A549 (cell line): ENCODE measurements around the gene DPYD. TPM values are rescaled to one million over a fixed set of nuclear protein-coding genes. Genes with fewer than 3 reads are reported as not detected.
A peak's percentile ranks its signal among the peaks of the same experiment; 100 is the strongest.

Experiments used
- ATAC-seq, 2 experiments: fragments of 200-7000 bp in 1 of 2; fragments of >200 bp in 1 of 2; cut with Nextera tagmentation in 1 of 2; cut with Tn5 transposase in 1 of 2; 3 replicates each; pipeline versions ENCODE4 v1.8.0 to v1.9.1; 2018 to 2020; ENCODE audit warnings: mild to moderate bottlenecking in 1 of 2, moderate library complexity in 1 of 2
- CTCF ChIA-PET: fragments of 300-600 bp; sonication (Branson Sonifier 250); formaldehyde crosslinking; extraction: SDS; loops from one replicate; lab custom pipeline; 2021; ENCODE audit warnings: antibody characterized with exemption, inconsistent platforms; lab: Yijun Ruan, JAX
- POLR2A ChIA-PET: fragments of 350-600 bp; formaldehyde crosslinking; extraction: SDS; loops from one replicate; lab custom pipeline; 2021; ENCODE audit warnings: antibody characterized with exemption, inconsistent platforms; lab: Yijun Ruan, JAX
- DNase-seq, 2 experiments: peaks; one replicate each; pipeline versions ENCODE4 v3.0.0 to v3.0.0-alpha.2; 2011 to 2016; ENCODE audit warnings: low read depth in 1 of 2, low spot score in 1 of 2
- FAIRE-seq: peaks from 2 replicates; lab custom pipeline; 2011; peaks lifted over from hg19 to GRCh38; lab: Jason Lieb, UNC
- H3K27ac ChIP-seq, 2 experiments: fragments of >200 bp; sonication (Bioruptor Twin); formaldehyde crosslinking; 3 replicates each; pipeline ENCODE4 v1.5.1; 2016 to 2017
- H3K4me1 ChIP-seq: fragments of >200 bp; sonication (Bioruptor Twin); formaldehyde crosslinking; 3 replicates; pipeline ENCODE4 v1.6.1; 2016
- H3K4me2 ChIP-seq: fragments of >200 bp; sonication (Bioruptor Twin); formaldehyde crosslinking; 3 replicates; pipeline ENCODE4 v1.6.1; 2016
- H3K4me3 ChIP-seq: fragments of >200 bp; sonication (Bioruptor Twin); formaldehyde crosslinking; 3 replicates; pipeline ENCODE4 v1.5.1; 2016
- H3K9me3 ChIP-seq: fragments of >200 bp; sonication (Bioruptor Twin); formaldehyde crosslinking; 3 replicates; pipeline ENCODE4 v1.6.1; 2016
- CBX8 ChIP-seq: fragments of 200-600 bp; sonication (generic); IDR thresholded peaks from 2 replicates; pipeline ENCODE4 v1.6.1; 2016
- CHD2 ChIP-seq: fragments of 150-350 bp; IDR thresholded peaks from 2 replicates; pipeline ENCODE4 v1.6.1; 2014; ENCODE audit warnings: low read length; ENCODE audit not compliant: partially characterized antibody
- CHD4 ChIP-seq: fragments of 200-600 bp; sonication (generic); IDR thresholded peaks from 2 replicates; pipeline ENCODE4 v1.6.1; 2016; ENCODE audit warnings: antibody characterized with exemption, mild to moderate bottlenecking, borderline replicate concordance
- CTCF ChIP-seq: fragments of >200 bp; sonication (Bioruptor Twin); formaldehyde crosslinking; IDR thresholded peaks from 3 replicates; pipeline ENCODE4 v1.5.1; 2016
- ELK1 ChIP-seq: fragments of 150-350 bp; IDR thresholded peaks from 2 replicates; pipeline ENCODE4 v1.6.1; 2014; ENCODE audit warnings: low read depth, mild to moderate bottlenecking, low read length
- EP300 ChIP-seq, 2 experiments: fragments of >200 bp; sonication (Bioruptor Twin); formaldehyde crosslinking; IDR thresholded peaks; 2 replicates in 1 of 2; 3 replicates in 1 of 2; pipeline ENCODE4 v1.6.1; 2016 to 2017
- ESRRA ChIP-seq: fragments of 150-350 bp; IDR thresholded peaks from 2 replicates; pipeline ENCODE4 v1.6.1; 2014; ENCODE audit warnings: mild to moderate bottlenecking, low read length, borderline replicate concordance
- FOSB ChIP-seq: fragments of 250-450 bp; sonication (Bioruptor Pico); IDR thresholded peaks from 2 replicates; pipeline ENCODE4 v1.5.0; 2020; ENCODE audit warnings: mild to moderate bottlenecking, moderate library complexity
- GATA3 ChIP-seq: IDR thresholded peaks from 2 replicates; pipeline ENCODE4 v1.6.1; 2012; ENCODE audit warnings: borderline replicate concordance
- HDAC2 ChIP-seq: fragments of 200-600 bp; sonication (generic); IDR thresholded peaks from 2 replicates; pipeline ENCODE4 v1.6.1; 2016
- HEYL ChIP-seq: fragments of 250-450 bp; sonication (Bioruptor Pico); IDR thresholded peaks from 2 replicates; pipeline ENCODE4 v1.8.0; 2021; ENCODE audit warnings: mild to moderate bottlenecking, moderate library complexity
- HMGXB4 ChIP-seq: fragments of 250-450 bp; sonication (Bioruptor Pico); IDR thresholded peaks from 2 replicates; pipeline ENCODE4 v1.5.0; 2021; ENCODE audit warnings: mild to moderate bottlenecking, moderate library complexity, borderline replicate concordance
- HOXA7 ChIP-seq: fragments of 250-450 bp; sonication (Bioruptor Pico); IDR thresholded peaks from 2 replicates; pipeline ENCODE4 v1.5.0; 2020; ENCODE audit warnings: mild to moderate bottlenecking, moderate library complexity
- HOXB13 ChIP-seq: fragments of 250-450 bp; sonication (Bioruptor Pico); IDR thresholded peaks from 2 replicates; pipeline ENCODE4 v1.5.0; 2020; ENCODE audit warnings: low read depth, mild to moderate bottlenecking, moderate library complexity
- JUN ChIP-seq, 2 experiments: fragments of >200 bp; sonication (Bioruptor Twin); formaldehyde crosslinking; IDR thresholded peaks; 2 replicates in 1 of 2; 3 replicates in 1 of 2; pipeline ENCODE4 v1.6.1; 2016 to 2017
- KDM1A ChIP-seq: fragments of 200-600 bp; sonication (generic); IDR thresholded peaks from 2 replicates; pipeline ENCODE4 v1.6.1; 2016; ENCODE audit warnings: low read depth, mild to moderate bottlenecking
- MAFK ChIP-seq: fragments of 450-650 bp; IDR thresholded peaks from 2 replicates; pipeline ENCODE4 v1.6.1; 2014; ENCODE audit not compliant: partially characterized antibody
- MAX ChIP-seq: IDR thresholded peaks from 2 replicates; pipeline ENCODE4 v1.6.1; 2012
- NFE2L2 ChIP-seq: fragments of 150-350 bp; conservative IDR thresholded peaks from 2 replicates; pipeline ENCODE4 v1.6.1; 2014; ENCODE audit warnings: low read length
- NPAS2 ChIP-seq: fragments of 250-450 bp; sonication (Bioruptor Pico); IDR thresholded peaks from 2 replicates; pipeline ENCODE4 v1.8.0; 2022; ENCODE audit warnings: mild to moderate bottlenecking, moderate library complexity, borderline replicate concordance
- NR3C1 ChIP-seq: fragments of >200 bp; sonication (Bioruptor Twin); formaldehyde crosslinking; IDR thresholded peaks from 3 replicates; pipeline ENCODE4 v1.6.1; 2017
- PBX3 ChIP-seq: IDR thresholded peaks from 2 replicates; pipeline ENCODE4 v1.6.1; 2012
- PHF8 ChIP-seq: fragments of 200-600 bp; sonication (generic); IDR thresholded peaks from 2 replicates; pipeline ENCODE4 v1.6.1; 2016; ENCODE audit warnings: low read depth, mild to moderate bottlenecking, antibody characterized with exemption, moderate library complexity, borderline replicate concordance
- POLR2AphosphoS2 ChIP-seq: conservative IDR thresholded peaks from 2 replicates; pipeline ENCODE4 v1.6.1; 2012; ENCODE audit warnings: low read length, improper control_type of control experiment, inconsistent platforms
- RAD21 ChIP-seq, 2 experiments: fragments of >200 bp in 1 of 2; sonication (Bioruptor Twin) in 1 of 2; formaldehyde crosslinking in 1 of 2; IDR thresholded peaks in 1 of 2; conservative IDR thresholded peaks in 1 of 2; 2 replicates in 1 of 2; 3 replicates in 1 of 2; pipeline ENCODE4 v1.6.1; 2012 to 2018; ENCODE audit warnings: inconsistent platforms in 1 of 2
- RARB ChIP-seq: fragments of 250-450 bp; sonication (Bioruptor Pico); IDR thresholded peaks from 2 replicates; pipeline ENCODE4 v1.8.0; 2021; ENCODE audit warnings: mild to moderate bottlenecking, moderate library complexity
- SMC3 ChIP-seq: fragments of >200 bp; sonication (Bioruptor Twin); formaldehyde crosslinking; IDR thresholded peaks from 3 replicates; pipeline ENCODE4 v1.6.1; 2018; ENCODE audit warnings: inconsistent platforms
- SREBF2 ChIP-seq: fragments of 450-650 bp; IDR thresholded peaks from 2 replicates; pipeline ENCODE4 v1.6.1; 2014; ENCODE audit warnings: mild to moderate bottlenecking, moderate library complexity
- TFCP2L1 ChIP-seq: fragments of 250-450 bp; sonication (Bioruptor Pico); IDR thresholded peaks from 2 replicates; pipeline ENCODE4 v1.5.0; 2021; ENCODE audit warnings: mild to moderate bottlenecking
- TP53 ChIP-seq: fragments of 250-450 bp; sonication (Bioruptor Pico); IDR thresholded peaks from 2 replicates; pipeline ENCODE4 v1.5.0; 2021; ENCODE audit warnings: mild to moderate bottlenecking, moderate library complexity
- ZC3H11A ChIP-seq: fragments of 450-650 bp; IDR thresholded peaks from 2 replicates; pipeline ENCODE4 v1.6.1; 2014; ENCODE audit warnings: antibody characterized with exemption, mild to moderate bottlenecking
- ZFP36 ChIP-seq: fragments of 450-650 bp; IDR thresholded peaks from 2 replicates; pipeline ENCODE4 v1.6.1; 2014; ENCODE audit warnings: borderline replicate concordance; ENCODE audit not compliant: partially characterized antibody
- ZNF302 ChIP-seq: fragments of 250-450 bp; sonication (Bioruptor Pico); IDR thresholded peaks from 2 replicates; pipeline ENCODE4 v1.9.0; 2021; ENCODE audit warnings: inconsistent platforms, mild to moderate bottlenecking, moderate library complexity
- WGBS: methylation state at CpG from one replicate; pipeline ENCODE4 v1.1.6; 2017; ENCODE audit errors: missing lambda C conversion rate; 5-methylcytosine and 5-hydroxymethylcytosine counted together
- polyA plus RNA-seq, 4 experiments: library from polyadenylated mRNA; depleted of rRNA in 3 of 4; stranded (reverse); fragments of >200 nt; fragmentation: RNase III in 1 of 4; extraction: RNeasy Plus Mini Kit Qiagen cat#74134 plus additional on column Dnase treatment in 1 of 4; gene quantifications; 2 replicates in 3 of 4; 3 replicates in 1 of 4; pipeline ENCODE4 v1.2.3, GENCODE V29; 2011 to 2017

The DPYD gene
- polyA plus RNA-seq, 2 of the 4 experiments (the other 2 are of a cell fraction) = 5.9 to 7.5 TPM

- CTCF ChIA-PET = interaction anchor here (1.2 kb wide), 1 partner anchor 210 kb away, joined by 3 read pairs; no protein-coding TSS in a partner anchor
- POLR2A ChIA-PET = no interaction called here
- 0% methylated on average over 1 of the region's 1 CpG for WGBS
- no peaks in the 10 kb centered on the region for H3K4me1 ChIP-seq
- H3K27ac ChIP-seq = no peak overlapping the region
- FAIRE-seq (no peak), DNase-seq (no peak), ATAC-seq (no peak)
- H3K9me3 ChIP-seq = no peaks in the 10 kb centered on the region
- no peak overlapping the region for H3K4me2 ChIP-seq
- no peak overlapping the region for H3K4me3 ChIP-seq
- TF ChIP-seq FOSB (CRISPR knock-in tag) (no peak), POLR2AphosphoS2 (no peak), GATA3 (no peak), SMC3 (no peak), HDAC2 (no peak), CHD4 (no peak)
Measured at GRCh38 chr1:97157991-97158390, 762.8 kb downstream of the DPYD start.

GRCh38 chr1:97151651-97152050 is 769.2 kb downstream of the DPYD start:
- no peak for FAIRE-seq

GRCh38 chr1:97145321-97145956 is 775.4 kb downstream of the DPYD start:
- Histone ChIP-seq H3K4me1 (peaks cover 24% of the 10 kb centered on the region), H3K4me2 (no peak overlapping the region), H3K4me3 (no peak overlapping the region), H3K27ac (peak overlapping the region; percentile 70 to 76; a peak in 5 of 6 replicates), H3K9me3 (no peaks in the 10 kb centered on the region)
- WGBS = 76% methylated on average over 6 of the region's 6 CpGs
- FAIRE-seq (no peak), ATAC-seq (no peak), DNase-seq (no peak)
- ChIA-PET POLR2A (no interaction called here), CTCF (interaction anchor here (0.5 kb wide), 1 partner anchor 178 kb away, joined by 4 read pairs; no protein-coding TSS in a partner anchor)
- TF ChIP-seq NPAS2 (no peak), HOXB13 (CRISPR knock-in tag) (no peak), HDAC2 (no peak), PHF8 (no peak), TP53 (CRISPR knock-in tag) (no peak), KDM1A (no peak), HOXA7 (CRISPR knock-in tag) (no peak), NFE2L2 (no peak), ZFP36 (no peak), RARB (CRISPR knock-in tag) (no peak), CTCF (no peak), PBX3 (no peak)

More at GRCh38 chr1:97151651-97152050, 769.2 kb downstream of the DPYD start:
- no peaks in the 10 kb centered on the region for H3K4me1 ChIP-seq
- H3K27ac ChIP-seq = no peak overlapping the region
- no peaks in the 10 kb centered on the region for H3K9me3 ChIP-seq
- no peak for TF ChIP-seq ZC3H11A
- no peak for TF ChIP-seq HMGXB4 (CRISPR knock-in tag)
- no peak for TF ChIP-seq TFCP2L1
- TF ChIP-seq HOXB13 (CRISPR knock-in tag) = no peak
- TF ChIP-seq JUN (IDR thresholded peaks at IDR 0.05) = no peak
- no peak for TF ChIP-seq MAFK
- no peak for TF ChIP-seq NFE2L2
- no peak for TF ChIP-seq ZNF302 (CRISPR knock-in tag)
- no peak for TF ChIP-seq RAD21 (conservative IDR thresholded peaks at IDR 0.05 in 1 of 2, IDR thresholded peaks at IDR 0.05 in 1 of 2)
- no peak for TF ChIP-seq SREBF2
- no peak for TF ChIP-seq ESRRA
- TF ChIP-seq EP300 (IDR thresholded peaks at IDR 0.05) = no peak
- TF ChIP-seq SMC3 = no peak
- TF ChIP-seq MAX = no peak
- no peak for TF ChIP-seq CHD2
- TF ChIP-seq CBX8 = no peak
- no peak for TF ChIP-seq ELK1
- no peak for TF ChIP-seq NR3C1
- TF ChIP-seq HEYL (CRISPR knock-in tag) = no peak
- no peak overlapping the region for H3K4me2 ChIP-seq
- POLR2A ChIA-PET = no interaction called here
- no peak for ATAC-seq
- DNase-seq = no peak
- H3K4me3 ChIP-seq = no peak overlapping the region
- CTCF ChIA-PET = no interaction called here
